Bronchial epithelial cell (primary cell): ENCODE results near the gene KDSR. TPM values are rescaled to one million over a fixed set of nuclear protein-coding genes. Genes with fewer than 3 reads are reported as not detected.

Source experiments
- DNase-seq: peaks from one replicate; pipeline ENCODE4 v3.0.0-alpha.2; 2010; ENCODE audit warnings: low read depth
- FAIRE-seq: peaks from 2 replicates; lab custom pipeline; 2011; peaks lifted over from hg19 to GRCh38; lab: Jason Lieb, UNC
- H3K27me3 ChIP-seq: 2 replicates; pipeline ENCODE4 v1.5.1; 2011; ENCODE audit warnings: low read length; ENCODE audit not compliant: control insufficient read depth, insufficient read depth
- H3K36me3 ChIP-seq: 2 replicates; pipeline ENCODE4 v1.5.1; 2011; ENCODE audit warnings: low read length; ENCODE audit not compliant: control insufficient read depth, insufficient read depth
- H3K4me3 ChIP-seq: 2 replicates; pipeline ENCODE4 v1.5.1; 2011; ENCODE audit warnings: mild to moderate bottlenecking, low read depth, low read length, control low read depth
- CTCF ChIP-seq: IDR thresholded peaks from 2 replicates; pipeline ENCODE4 v1.5.1; 2011; ENCODE audit warnings: mild to moderate bottlenecking, moderate library complexity, low read length, control low read depth, inconsistent platforms; ENCODE audit not compliant: insufficient read depth, severe bottlenecking
- total RNA-seq: library from RNA; depleted of rRNA; stranded (reverse); fragments of >200 nt; gene quantifications from 2 replicates; pipeline ENCODE4 v1.2.1, GENCODE V29; 2014

Gene KDSR
- total RNA-seq, 1 donor from 2014 or later = 40.5 TPM

- no peak overlapping the region for H3K4me3 ChIP-seq
- DNase-seq (no peak), FAIRE-seq (no peak)
- H3K27me3 ChIP-seq = no peaks in the 10 kb centered on the region
- no peaks in the 10 kb centered on the region for H3K36me3 ChIP-seq
- no peak for TF ChIP-seq CTCF
Observed at GRCh38 chr18:63302220-63302619, 64.8 kb downstream of the KDSR start.

DNA sequence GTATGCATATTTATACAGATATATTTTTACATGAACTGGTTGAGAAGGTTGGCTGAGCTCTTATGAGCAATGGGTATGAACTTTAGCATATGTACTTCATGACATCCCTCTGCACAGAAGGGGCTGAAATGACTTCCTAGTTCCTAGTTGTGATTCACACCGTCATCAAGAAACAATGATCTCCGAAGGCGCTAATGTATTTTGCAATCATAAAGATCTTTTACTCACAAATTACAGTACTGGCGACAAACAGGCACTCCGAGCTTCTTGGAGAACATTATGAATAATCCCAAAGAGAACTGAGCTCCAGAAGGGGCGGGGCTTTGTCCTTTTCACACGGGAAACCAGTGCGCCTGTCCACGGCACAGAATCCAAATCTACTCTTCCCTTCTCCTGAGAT, 65.6 kb downstream of the KDSR start:
- H3K27me3 ChIP-seq = no peaks in the 10 kb centered on the region
- no peak overlapping the region for H3K4me3 ChIP-seq
- H3K36me3 ChIP-seq = no peaks in the 10 kb centered on the region
- FAIRE-seq = no peak
- no peak for TF ChIP-seq CTCF
- DNase-seq = no peak

DNA sequence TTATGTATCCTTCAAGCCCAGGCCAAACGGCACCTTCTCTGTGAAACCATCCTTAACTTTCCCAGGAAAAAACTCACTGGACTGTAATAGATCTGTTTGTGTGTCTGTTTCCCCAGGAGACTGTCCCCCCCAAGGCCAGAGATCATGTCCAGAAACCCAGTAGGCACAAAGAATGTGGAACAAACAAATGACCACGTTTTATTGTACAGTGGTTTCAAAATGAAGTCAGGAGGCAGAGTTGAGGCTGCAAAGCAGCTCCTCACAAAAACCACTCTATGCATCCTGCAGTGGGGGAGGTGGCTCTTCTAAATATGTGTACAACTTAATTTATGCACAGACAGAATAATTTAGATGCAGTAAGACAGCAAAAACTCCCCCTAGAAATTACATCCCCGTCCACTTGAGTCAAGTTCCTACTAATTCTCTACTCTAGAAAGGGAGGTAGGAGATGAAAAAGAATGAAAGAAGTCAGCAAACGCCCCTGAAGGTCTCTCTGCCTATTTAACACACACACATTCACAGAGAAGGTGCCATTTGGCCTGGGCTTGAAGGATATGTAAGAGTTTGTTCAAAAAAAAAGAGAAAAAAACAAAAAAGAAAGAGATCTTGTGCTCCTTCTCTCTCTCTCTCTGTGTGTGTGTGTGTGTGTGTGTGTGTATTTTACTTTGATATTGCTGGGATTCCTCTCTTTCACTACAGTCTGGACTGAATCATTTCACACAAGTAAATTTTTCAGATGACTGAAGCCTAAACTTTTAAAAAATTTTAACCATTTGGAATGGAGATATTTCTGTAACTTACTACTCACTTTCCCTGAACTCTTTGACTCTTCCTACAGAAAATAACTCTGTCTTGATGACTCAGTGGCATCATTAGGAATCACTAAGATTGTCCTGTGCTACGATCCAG, 66.9 kb downstream of the KDSR start:
- no peak overlapping the region for H3K4me3 ChIP-seq
- H3K27me3 ChIP-seq = no peaks in the 10 kb centered on the region
- FAIRE-seq (no peak), DNase-seq (no peak)
- TF ChIP-seq CTCF = no peak
- H3K36me3 ChIP-seq = no peaks in the 10 kb centered on the region

- no peaks in the 10 kb centered on the region for H3K27me3 ChIP-seq
- H3K4me3 ChIP-seq = no peak overlapping the region
- TF ChIP-seq CTCF = no peak
- DNase-seq (no peak), FAIRE-seq (peak; percentile 60)
- H3K36me3 ChIP-seq = no peaks in the 10 kb centered on the region
Observed at GRCh38 chr18:63298400-63299365, 68.3 kb downstream of the KDSR start.

- DNase-seq = no peak
- Histone ChIP-seq H3K36me3 (no peaks in the 10 kb centered on the region), H3K27me3 (no peaks in the 10 kb centered on the region), H3K4me3 (no peak overlapping the region)
- TF ChIP-seq CTCF = no peak
- FAIRE-seq = no peak
Observed at GRCh38 chr18:63297687-63298399, 69.2 kb downstream of the KDSR start.
